Common myeloid progenitor, CD34-positive (primary cell): Measurements from ENCODE around the gene PI4KA.
"Not testable (repeated sequence)": the region's sequence is repeated elsewhere in the genome, so short reads cannot be mapped to it uniquely, and the experiment has no call there.

Experiments used
- CTCF ChIA-PET: fragments of 350-600 bp; sonication (Branson Sonifier 250); formaldehyde crosslinking; loops from one replicate; lab custom pipeline; 2021; ENCODE audit warnings: antibody characterized with exemption; lab: Charles Lee
- POLR2A ChIA-PET: fragments of 350-600 bp; sonication (Branson Sonifier 250); formaldehyde crosslinking; loops from one replicate; lab custom pipeline; 2021; ENCODE audit warnings: antibody characterized with exemption; lab: Charles Lee
- DNase-seq, 3 donors: peaks; one replicate each; pipeline versions ENCODE4 v3.0.0 to v3.0.0-alpha.2; 2013
- H3K27ac ChIP-seq, 2 experiments: 1 replicate in 1 of 2; 2 replicates in 1 of 2; pipeline ENCODE4 v1.7.0; 2013; ENCODE audit warnings: inconsistent platforms in 2 of 2, low read length in 2 of 2, mild to moderate bottlenecking in 2 of 2, low read depth in 1 of 2, moderate library complexity in 1 of 2; ENCODE audit not compliant: severe bottlenecking in 2 of 2, insufficient read depth in 1 of 2, poor library complexity in 1 of 2
- H3K27me3 ChIP-seq, 5 experiments: replicated peaks in 2 of 5; 1 replicate in 3 of 5; 2 replicates in 2 of 5; pipeline versions ENCODE4 v1.6.1 to v1.7.0; 2013; ENCODE audit warnings: low read length in 4 of 5, mild to moderate bottlenecking in 2 of 5, moderate library complexity in 2 of 5, inconsistent platforms in 1 of 5; ENCODE audit not compliant: insufficient read depth in 5 of 5, control insufficient read depth in 4 of 5
- H3K36me3 ChIP-seq, 4 experiments: 1 replicate in 2 of 4; 2 replicates in 2 of 4; pipeline versions ENCODE4 v1.6.1 to v1.7.0; 2013; ENCODE audit warnings: low read length in 3 of 4, control low read depth in 1 of 4, mild to moderate bottlenecking in 1 of 4; ENCODE audit not compliant: control insufficient read depth in 4 of 4, insufficient read depth in 4 of 4
- H3K4me1 ChIP-seq, 4 experiments: 1 replicate in 3 of 4; 2 replicates in 1 of 4; pipeline versions ENCODE4 v1.6.1 to v1.7.1; 2013; ENCODE audit warnings: low read length in 3 of 4, mild to moderate bottlenecking in 3 of 4, control low read depth in 1 of 4, inconsistent platforms in 1 of 4, moderate library complexity in 1 of 4; ENCODE audit not compliant: control insufficient read depth in 4 of 4, insufficient read depth in 4 of 4; ENCODE audit errors: control extremely low read depth in 1 of 4
- H3K4me3 ChIP-seq, 7 experiments: 1 replicate in 4 of 7; 2 replicates in 3 of 7; pipeline versions ENCODE4 v1.5.1 to v1.7.0; 2013; ENCODE audit warnings: mild to moderate bottlenecking in 7 of 7, low read length in 6 of 7, moderate library complexity in 6 of 7, inconsistent platforms in 2 of 7, low read depth in 2 of 7, control low read depth in 1 of 7; ENCODE audit not compliant: insufficient read depth in 4 of 7, control insufficient read depth in 1 of 7; ENCODE audit errors: extremely low read depth in 1 of 7
- H3K9me3 ChIP-seq, 5 experiments: 1 replicate in 4 of 5; 2 replicates in 1 of 5; pipeline versions ENCODE4 v1.6.1 to v1.7.1; 2013; ENCODE audit warnings: low read length in 4 of 5, mild to moderate bottlenecking in 2 of 5, inconsistent platforms in 1 of 5, low read depth in 1 of 5, moderate library complexity in 1 of 5; ENCODE audit not compliant: control insufficient read depth in 4 of 5, insufficient read depth in 2 of 5; ENCODE audit errors: control extremely low read depth in 1 of 5
- WGBS: methylation state at CpG from one replicate; pipeline ENCODE4 v1.1.5; 2013; ENCODE audit not compliant: insufficient coverage; 5-methylcytosine and 5-hydroxymethylcytosine counted together

Gene PI4KA

GRCh38 chr22:20839354-20839753 is 19.3 kb downstream of the PI4KA start:
- H3K4me3 ChIP-seq, H3K9me3 ChIP-seq, DNase-seq, H3K27ac ChIP-seq, H3K27me3 ChIP-seq, H3K36me3 ChIP-seq, CTCF ChIA-PET, POLR2A ChIA-PET: not testable (repeated sequence)
- 99% methylated on average over 9 of the region's 10 CpGs for whole genome bisulfite sequencing
- peaks cover 0 to 43% (median 36%) of the 10 kb centered on the region in 4 experiments for H3K4me1 ChIP-seq

GRCh38 chr22:20836987-20837823 is 21.4 kb downstream of the PI4KA start:
- peak overlapping the region; percentile 75 to 85 for H3K27ac ChIP-seq
- peak overlapping the region in 1 of 7 experiments; percentile 24 for H3K4me3 ChIP-seq
- POLR2A ChIA-PET = no interaction called here
- peaks cover 7 to 19% (median 14%) of the 10 kb centered on the region in 4 experiments for H3K36me3 ChIP-seq
- CTCF ChIA-PET = interaction anchor here (1.0 to 1.9 kb wide), 3 partner anchors 9 to 22 kb away, joined by 4 to 7 read pairs (median 6); partner anchors contain the start of genes PI4KA and SNAP29
- H3K9me3 ChIP-seq = no peaks in the 10 kb centered on the region
- H3K4me1 ChIP-seq = peaks cover 0 to 43% (median 36%) of the 10 kb centered on the region in 4 experiments
- DNase-seq = no peak
- H3K27me3 ChIP-seq = no peaks in the 10 kb centered on the region
- 100% methylated on average over 2 of the region's 2 CpGs for WGBS

GRCh38 chr22:20834725-20835124 is 23.9 kb downstream of the PI4KA start:
- peak overlapping the region in 1 of 2 experiments; percentile 37 for H3K27ac ChIP-seq
- ChIA-PET CTCF (interaction anchor here (0.7 to 2.0 kb wide), 6 partner anchors 11 to 62 kb away, joined by 3 to 6 read pairs (median 4); no protein-coding TSS in a partner anchor), POLR2A (interaction anchor here (0.5 kb wide), 1 partner anchor 11 kb away, joined by 4 read pairs; no protein-coding TSS in a partner anchor)
- 96% methylated on average over 3 of the region's 3 CpGs for WGBS
- H3K9me3 ChIP-seq = peaks cover 0 to 3% (median 0%) of the 10 kb centered on the region in 5 experiments
- no peaks in the 10 kb centered on the region for H3K27me3 ChIP-seq
- H3K4me1 ChIP-seq = peaks cover 0 to 25% (median 22%) of the 10 kb centered on the region in 4 experiments
- no peak for DNase-seq
- H3K4me3 ChIP-seq = no peak overlapping the region
- peaks cover 16 to 32% (median 22%) of the 10 kb centered on the region in 4 experiments for H3K36me3 ChIP-seq

- H3K9me3 ChIP-seq = peaks cover 0 to 3% (median 0%) of the 10 kb centered on the region in 5 experiments
- WGBS = 90% methylated on average over 2 of the region's 3 CpGs
- no peak overlapping the region for H3K4me3 ChIP-seq
- DNase-seq = no peak
- H3K27ac ChIP-seq = peak overlapping the region in 1 of 2 experiments; percentile 37
- H3K36me3 ChIP-seq = peaks cover 16 to 34% (median 22%) of the 10 kb centered on the region in 4 experiments
- H3K4me1 ChIP-seq = peaks cover 0 to 25% (median 22%) of the 10 kb centered on the region in 4 experiments
- CTCF ChIA-PET = interaction anchor here (0.7 to 2.0 kb wide), 2 partner anchors 10 to 62 kb away, joined by 3 to 6 read pairs; no protein-coding TSS in a partner anchor
- no peaks in the 10 kb centered on the region for H3K27me3 ChIP-seq
- POLR2A ChIA-PET = interaction anchor here (0.5 kb wide), 1 partner anchor 12 kb away, joined by 4 read pairs; no protein-coding TSS in a partner anchor
Measured at GRCh38 chr22:20834206-20834605, 24.4 kb downstream of the PI4KA start.

GRCh38 chr22:20833225-20833665 is 25.4 kb downstream of the PI4KA start:
- Histone ChIP-seq H3K4me1 (peaks cover 0 to 25% (median 22%) of the 10 kb centered on the region in 4 experiments), H3K27ac (no peak overlapping the region), H3K4me3 (no peak overlapping the region), H3K9me3 (peaks cover 0 to 3% (median 0%) of the 10 kb centered on the region in 5 experiments), H3K36me3 (peaks cover 16 to 38% (median 23%) of the 10 kb centered on the region in 4 experiments), H3K27me3 (no peaks in the 10 kb centered on the region)
- no peak for DNase-seq
- ChIA-PET CTCF (interaction anchor here (0.9 to 2.0 kb wide), 3 partner anchors 9 to 36 kb away, joined by 3 to 6 read pairs (median 3); no protein-coding TSS in a partner anchor), POLR2A (no interaction called here)
- WGBS = 100% methylated on average over 6 of the region's 6 CpGs

GRCh38 chr22:20829491-20830134 is 29.0 kb downstream of the PI4KA start:
- 100% methylated on average over 1 of the region's 3 CpGs for WGBS
- CTCF ChIA-PET = interaction anchor here (0.6 kb wide), 1 partner anchor 126 kb away, joined by 3 read pairs; no protein-coding TSS in a partner anchor
- H3K36me3 ChIP-seq = peaks cover 23 to 49% (median 26%) of the 10 kb centered on the region in 4 experiments

More at GRCh38 chr22:20829491-20830134, 29.0 kb downstream of the PI4KA start:
- H3K4me1 ChIP-seq = peaks cover 0 to 1% (median 0%) of the 10 kb centered on the region in 4 experiments
- H3K27me3 ChIP-seq = no peaks in the 10 kb centered on the region
- DNase-seq = peak; percentile 43 to 77 (median 54)
- no peak overlapping the region for H3K27ac ChIP-seq
- no peak overlapping the region for H3K4me3 ChIP-seq
- POLR2A ChIA-PET = interaction anchor here (1.0 kb wide), 1 partner anchor 26 kb away, joined by 4 read pairs; no protein-coding TSS in a partner anchor
- H3K9me3 ChIP-seq = peaks cover 0 to 3% (median 0%) of the 10 kb centered on the region in 5 experiments
